ENCODE data around the gene POLR1A.
"Not testable (repeated sequence)": the region's sequence is repeated elsewhere in the genome, so short reads cannot be mapped to it uniquely, and the experiment has no call there.

Gene POLR1A

DNA sequence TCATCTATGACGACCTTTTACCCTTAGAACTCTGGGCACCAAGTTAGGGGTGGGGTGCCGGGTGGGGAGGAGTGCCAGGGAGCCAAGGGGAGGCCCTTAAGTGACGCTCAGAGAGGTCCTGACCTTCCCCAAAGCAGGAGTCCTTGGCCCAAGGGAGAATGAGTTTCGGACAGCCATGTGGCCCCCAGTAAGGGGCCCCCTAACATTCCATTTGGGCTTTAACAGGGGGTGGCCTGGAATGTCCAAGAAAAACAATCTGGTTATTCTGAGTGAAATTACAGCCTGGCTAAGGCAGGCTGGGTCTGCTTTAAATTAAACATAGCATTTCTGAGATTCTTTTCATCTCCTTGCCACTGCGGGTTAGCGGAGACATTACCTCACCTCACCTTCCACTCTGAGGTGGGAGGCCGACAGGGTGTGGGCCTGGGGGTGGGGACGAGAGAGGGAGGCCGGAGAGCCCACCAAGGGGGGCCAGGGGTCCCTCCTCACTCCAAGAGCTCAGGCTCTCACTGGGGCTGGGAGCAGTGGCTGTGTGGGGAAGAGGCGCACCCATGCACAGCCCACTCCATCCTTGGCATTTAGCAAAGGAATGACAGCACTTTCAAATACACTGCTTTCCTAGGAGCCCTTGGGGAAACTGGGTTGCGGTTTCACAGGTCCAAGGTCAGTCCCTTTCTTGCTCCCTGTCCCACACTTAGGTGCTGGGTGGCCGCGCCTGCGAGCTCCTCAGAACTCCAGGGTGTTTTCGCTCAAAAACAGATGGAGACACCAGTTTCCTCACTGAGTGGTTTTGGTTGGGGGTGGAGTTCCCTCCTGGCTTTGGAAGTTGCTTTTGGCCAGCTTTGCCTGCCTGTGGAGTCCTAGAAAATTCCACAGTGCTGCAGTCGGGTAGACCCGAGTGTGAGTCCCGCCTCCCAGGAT lies 107.4 kb downstream of the POLR1A start:
- DNase-seq (ENCODE audit: low read depth), result no peak

DNA sequence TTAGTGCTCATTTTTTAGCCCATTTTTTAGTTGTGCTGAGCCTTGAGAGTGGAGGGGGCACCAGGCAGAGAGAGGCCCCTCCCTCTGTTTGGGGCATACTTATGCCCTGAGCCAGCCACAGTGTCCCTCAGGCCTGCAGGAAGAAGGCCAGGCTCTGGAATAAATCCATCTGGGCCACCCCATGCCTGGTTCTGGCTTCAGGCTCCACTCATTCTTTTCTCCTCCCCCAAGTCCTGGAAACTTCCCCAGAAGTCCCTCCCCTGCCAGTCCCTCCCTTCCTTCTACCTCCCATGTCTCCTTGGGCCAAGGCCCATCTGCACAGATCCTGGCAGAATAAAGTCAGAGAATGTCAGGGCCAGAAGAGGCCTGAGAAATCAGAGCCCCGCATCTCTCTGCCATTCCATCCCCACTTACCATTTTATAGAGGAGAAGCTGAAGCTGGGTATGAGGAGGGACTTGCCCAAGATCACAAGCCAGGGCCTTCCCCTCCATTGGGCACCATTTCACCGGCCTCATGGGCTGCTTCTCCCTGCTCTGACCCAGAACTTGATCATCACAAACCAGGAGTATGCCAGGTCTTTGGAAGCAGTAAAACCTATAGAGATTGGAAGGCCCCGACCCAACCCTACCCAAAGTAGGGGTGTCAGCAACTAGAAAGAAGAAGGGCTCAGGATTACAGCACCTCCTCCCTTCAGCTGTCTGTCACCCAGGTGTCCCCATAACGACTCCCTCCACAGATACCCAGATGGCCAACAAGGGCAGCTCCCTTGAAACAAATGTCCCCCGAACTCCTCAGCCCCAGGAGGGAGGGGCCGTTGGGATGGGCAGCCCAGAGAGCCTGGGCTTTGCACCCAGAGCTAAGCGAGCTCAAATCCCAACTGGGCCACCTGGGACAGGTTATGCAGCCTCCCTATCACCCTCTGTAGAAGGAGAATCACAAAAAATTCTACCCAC lies 108.4 kb downstream of the POLR1A start:
- DNase-seq (ENCODE audit: low read depth), result no peak

DNA sequence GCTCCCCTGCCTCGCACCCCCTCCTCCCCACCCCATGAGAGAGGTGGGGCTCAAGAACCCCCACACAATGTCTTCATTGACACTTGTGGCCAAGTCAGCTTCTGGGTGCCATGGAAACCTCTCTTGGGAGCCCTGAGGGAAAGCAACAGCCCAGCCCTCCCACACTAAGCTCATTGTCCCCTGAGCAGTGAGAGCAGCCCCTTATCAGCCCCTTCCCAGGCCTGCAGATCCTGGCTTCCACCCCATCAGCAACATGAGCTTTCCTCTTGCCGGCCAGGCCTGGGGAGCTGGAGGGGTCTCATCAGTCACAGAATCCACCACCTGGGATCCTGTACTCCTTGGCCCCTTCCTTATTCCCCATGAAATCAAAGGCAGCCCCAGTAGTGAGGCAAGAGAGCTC lies 109.1 kb downstream of the POLR1A start:
- no peak for DNase-seq (ENCODE audit: low read depth)

DNA sequence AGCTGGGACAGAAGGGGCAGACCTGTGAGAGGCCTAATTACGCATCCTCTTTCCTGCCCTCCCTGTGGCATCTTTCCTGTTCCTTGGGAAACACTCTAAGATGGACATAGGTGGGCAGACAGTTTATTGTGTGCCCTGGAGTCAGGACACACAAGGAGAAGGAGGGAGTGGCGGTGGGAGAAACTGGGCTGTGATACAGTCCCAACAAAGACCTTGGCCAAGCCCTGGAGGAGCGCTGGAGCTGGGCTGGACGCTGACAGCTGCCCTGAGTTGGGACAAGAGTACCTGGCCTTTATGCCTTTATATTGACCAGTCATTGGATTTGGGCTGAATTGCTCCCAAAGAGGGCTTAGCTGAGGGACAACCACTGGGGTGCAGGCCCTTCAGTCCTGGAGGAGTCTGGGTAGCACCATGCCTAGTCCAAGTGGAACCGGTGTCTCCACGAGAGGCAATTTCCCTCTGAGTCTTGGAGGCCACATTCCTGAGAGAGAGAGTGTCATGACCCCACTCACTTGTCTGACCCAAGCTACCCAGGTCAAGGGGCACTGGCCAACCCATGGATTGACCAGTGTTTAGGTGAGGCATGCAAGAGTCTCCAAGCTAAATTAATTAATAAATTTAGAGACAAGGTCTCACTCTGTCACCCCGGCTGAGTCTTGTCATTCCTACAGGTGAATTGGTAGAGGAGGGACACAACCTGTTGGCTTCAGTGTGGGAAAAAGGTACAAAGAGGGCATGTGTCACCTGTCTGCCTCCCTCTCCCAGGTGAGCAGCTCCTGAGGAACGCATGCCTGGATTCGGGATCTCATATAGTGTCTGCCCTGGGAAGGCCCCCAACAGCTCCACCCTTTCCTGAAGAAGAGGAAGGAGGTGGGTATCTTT lies 109.8 kb downstream of the POLR1A start:
- no peak for DNase-seq (ENCODE audit: low read depth)

DNA sequence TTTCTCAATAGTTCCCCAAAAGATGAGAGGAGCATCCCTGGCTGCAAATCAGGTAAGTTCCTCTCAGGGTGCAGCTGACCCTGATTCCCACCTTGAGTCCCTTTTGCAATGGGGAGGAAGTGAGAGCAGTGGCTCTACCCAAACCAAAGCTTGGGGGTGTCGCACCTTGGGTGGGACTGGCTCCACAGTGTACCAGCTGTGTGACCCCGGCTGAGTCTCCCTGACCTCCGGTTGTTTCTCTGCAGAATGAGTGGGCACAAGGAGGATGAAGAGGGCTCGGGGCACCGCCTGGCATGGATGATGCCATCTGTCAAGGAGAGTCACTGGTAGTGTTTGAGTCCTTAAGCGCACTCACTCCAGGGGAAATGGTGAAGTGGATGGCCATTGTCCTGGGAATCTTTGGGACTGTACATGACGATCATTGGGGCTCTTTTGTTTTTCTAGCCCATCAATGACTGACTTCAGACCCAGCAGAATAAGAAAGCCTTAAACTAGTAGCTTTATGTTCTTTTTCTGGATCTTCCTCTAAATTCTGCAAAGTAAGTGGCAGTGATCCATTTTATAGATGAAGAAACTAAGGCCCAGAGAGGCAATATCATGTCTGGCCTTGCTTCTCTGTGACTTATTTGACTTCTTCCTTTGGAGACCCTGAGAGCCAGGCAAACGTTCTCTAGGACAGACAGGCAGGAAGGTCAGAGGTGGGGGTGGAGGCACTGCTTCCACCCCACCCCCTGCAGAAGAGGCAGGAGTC lies 110.6 kb downstream of the POLR1A start:
- DNase-seq (ENCODE audit: low read depth), result no peak

DNA sequence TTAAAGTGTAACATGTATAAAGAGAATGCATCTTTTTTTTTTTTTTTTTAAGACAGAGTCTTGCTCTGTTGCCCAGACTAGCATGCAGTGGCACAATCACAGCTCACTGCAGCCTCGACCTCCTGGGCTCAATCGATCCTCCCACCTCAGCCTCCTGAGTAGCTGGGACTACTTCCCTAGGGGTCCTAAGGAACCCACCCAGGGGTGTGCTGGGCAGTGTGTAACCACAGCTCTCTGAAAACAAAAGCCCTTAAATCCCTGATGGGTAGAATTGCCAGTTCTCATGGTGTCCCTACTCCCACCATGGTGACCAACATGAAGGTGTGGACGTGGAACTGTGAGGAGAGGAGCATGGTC lies 111.3 kb downstream of the POLR1A start:
- no peak for DNase-seq (ENCODE audit: low read depth)

DNA sequence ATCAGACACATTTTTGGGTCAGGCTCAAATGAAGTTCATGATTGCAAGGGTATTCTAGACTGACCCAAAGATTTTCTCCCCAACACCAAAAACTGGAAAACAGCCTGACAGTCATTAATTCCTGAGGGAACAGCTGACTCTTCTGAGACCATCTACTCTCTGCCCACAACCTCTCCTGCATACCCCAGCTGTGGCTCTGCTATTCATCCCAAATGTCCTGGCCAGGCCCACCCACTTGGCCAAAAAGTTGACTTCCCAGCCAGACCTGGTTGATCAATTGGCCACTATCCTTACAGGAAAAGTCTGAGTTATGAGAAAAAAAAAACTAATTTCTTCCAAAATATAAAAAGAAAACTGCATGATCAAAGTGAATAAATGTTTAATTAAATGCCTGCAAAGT lies 113.1 kb downstream of the POLR1A start:
- DNase-seq (ENCODE audit: low read depth), result no peak

DNA sequence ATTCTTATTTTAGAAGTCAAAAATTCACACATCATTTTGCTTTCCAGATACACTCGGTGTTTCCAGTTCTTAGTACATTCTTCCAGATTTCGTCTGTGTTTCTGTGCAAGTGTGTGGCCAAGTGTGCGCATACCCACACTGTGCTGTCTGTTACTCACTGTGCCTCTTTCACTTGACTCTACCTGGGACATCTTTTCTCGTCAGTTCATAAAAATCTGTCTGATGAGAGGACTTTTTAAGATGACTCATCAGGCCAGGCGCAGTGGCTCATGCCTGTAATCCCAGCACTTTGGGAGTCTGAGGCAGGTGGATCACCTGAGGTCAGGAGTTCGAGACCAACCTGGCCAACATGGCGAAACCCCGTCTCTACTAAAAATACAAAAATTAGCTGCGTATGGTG lies 113.6 kb downstream of the POLR1A start:
- DNase-seq (ENCODE audit: low read depth), result not testable (repeated sequence)

DNA sequence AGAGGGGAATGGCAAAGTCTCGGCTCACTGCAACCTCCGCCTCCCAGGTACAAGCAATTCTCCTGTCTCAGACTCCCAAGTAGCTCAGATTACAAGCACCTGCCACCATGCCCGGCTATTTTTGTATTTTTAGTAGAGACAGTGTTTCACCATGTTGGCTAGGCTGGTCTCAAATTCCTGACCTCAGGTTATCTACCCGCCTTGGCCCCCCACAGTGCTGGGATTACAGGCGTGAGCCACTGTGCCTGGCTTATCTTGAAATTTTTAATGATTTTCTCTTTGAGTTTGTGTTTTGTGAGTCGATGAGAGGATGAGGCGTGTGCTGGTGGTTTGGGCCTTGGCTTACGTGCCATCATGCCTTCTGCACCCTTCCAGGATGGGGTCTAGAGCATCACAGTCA lies 115.6 kb downstream of the POLR1A start:
- DNase-seq (ENCODE audit: low read depth), result no peak

DNA sequence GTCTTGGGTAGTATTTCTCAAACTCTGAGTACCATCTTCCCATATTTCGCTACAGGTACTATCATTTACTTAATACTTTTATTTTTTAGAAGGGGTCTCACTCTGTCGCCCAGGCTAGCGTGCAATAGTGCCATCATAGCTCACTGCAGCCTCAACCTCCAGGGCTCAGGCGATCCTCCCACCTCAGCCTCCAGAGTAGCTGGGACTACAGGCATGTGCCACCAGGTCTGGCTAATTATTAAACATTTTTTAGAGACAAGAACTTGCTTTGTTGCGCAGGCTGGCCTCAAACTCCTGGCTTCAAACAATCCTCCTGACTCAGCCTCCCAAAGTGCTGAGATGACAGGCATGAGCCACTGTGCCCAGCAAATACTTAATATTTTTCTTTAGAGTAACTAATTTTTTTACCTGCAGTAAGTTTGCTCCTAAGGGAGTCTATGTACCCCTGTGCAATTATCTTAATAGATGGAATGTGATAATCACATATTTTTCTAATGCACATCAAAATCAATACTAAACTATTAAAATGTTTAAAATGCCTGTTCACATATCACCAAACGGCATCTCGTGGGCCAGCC lies 116.3 kb downstream of the POLR1A start:
- DNase-seq (ENCODE audit: low read depth), result no peak

DNA sequence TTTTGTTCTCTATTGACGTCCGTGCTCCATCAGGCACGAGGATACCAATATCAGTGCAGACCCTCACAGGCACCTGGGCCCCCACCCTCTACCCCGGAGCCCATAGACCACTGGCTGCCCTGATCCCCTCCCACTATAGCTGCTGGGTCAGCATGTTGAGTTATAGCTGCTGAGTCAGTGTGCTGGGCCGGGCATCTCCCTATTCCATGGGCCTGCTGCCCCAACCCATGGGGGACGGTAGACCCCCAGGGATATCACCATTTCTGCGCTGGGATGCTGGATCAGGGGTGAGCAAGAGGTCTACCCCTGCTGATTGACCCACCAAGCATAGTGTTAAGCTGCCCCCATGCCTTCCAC lies 116.8 kb downstream of the POLR1A start:
- DNase-seq (ENCODE audit: low read depth), result no peak

DNA sequence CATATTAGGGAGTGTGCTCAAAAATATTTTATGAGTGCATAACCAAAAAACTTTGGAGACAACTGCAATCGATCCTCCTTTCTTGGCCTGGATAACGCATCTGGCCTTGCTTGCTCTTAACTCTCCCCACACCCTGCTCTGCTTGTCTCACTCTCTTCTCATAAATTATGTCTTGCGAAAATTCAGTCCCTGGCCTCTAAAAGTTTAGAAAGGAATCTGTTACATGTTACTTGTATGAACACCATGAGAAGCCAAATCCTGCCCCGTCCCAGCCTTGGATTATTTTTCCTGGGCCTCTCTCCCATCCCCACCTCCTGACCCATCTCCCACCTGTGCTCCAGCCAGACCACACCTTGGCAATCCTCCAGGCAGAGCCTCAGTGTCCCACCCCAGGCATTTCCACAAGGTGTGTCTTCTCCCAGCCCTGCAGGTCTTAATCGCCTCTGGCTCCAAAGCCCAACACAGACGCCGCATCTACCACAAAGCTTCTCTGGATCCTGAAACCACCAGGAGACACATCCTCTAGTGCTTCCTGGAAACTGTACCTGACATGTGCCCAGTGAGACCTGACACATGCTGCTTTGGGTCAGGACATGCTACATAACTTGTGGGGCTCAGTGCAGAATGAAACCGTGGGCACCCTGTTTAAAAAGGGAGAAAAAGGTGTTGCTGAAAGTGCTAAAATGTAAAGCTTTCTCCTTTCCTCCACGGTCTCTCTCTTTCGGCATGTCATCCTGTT lies 117.3 kb downstream of the POLR1A start:
- no peak for DNase-seq (ENCODE audit: low read depth)

DNA sequence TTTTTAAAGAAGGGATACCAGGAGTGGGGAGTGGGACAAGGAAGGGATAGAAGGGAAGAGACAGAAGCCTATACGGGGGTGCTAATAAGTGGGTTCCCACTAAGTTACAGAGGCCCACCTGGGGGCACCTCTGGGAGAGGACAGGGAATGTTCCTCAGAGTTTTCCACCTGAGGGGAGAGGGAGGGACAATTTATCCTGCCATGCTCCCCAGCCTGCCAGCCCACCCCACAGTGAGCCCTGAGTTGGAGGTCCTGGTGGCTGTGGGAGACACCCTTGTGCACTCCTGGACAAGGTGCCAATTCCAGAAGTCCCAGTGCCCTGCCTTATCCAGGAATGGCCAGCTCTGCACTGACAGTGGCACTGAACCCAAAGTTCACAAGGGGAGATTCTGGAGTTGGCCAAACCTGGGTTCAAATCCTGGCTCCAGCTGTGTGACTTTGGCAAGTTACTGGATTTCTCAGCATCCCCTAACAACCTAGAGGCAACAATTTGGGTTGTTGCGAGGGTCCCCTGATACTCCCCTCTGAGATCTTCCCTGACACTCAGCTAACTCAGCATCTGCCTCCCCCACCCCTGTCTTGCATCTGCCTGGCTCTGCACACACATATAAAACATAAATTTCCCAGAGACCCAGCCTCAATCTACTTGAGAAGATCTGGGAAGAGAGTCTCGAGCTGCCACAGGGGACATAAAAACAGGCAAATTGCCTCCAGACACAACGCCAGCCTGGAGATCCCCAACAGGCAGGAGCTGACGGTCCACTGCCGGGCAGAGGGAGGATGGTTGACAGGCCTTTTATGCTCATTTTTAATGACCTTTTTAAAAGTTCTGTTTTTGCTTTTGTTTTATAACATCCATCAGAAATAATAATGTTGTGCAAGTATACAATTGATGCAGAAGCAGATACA lies 118.2 kb downstream of the POLR1A start:
- no peak for DNase-seq (ENCODE audit: low read depth)

DNA sequence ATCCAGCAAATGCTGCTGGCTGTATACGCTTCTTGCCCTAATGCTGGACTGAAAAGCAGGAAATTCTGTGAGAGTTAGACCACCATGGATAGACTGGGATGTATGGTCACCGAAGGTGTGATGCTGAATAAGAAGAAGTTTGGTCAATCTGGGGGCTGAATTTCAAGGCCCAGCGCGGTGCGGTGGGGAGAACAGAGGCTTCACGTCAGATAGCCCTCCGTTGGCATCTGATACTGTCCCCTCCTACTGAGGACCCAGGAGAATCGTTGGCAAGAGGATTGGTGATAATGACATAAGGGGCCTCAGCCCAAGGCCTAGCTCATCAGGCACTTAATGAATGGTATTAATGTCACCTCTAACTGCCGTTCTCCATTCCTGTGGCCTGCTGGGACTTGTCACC lies 119.6 kb downstream of the POLR1A start:
- DNase-seq (ENCODE audit: low read depth), result no peak

DNA sequence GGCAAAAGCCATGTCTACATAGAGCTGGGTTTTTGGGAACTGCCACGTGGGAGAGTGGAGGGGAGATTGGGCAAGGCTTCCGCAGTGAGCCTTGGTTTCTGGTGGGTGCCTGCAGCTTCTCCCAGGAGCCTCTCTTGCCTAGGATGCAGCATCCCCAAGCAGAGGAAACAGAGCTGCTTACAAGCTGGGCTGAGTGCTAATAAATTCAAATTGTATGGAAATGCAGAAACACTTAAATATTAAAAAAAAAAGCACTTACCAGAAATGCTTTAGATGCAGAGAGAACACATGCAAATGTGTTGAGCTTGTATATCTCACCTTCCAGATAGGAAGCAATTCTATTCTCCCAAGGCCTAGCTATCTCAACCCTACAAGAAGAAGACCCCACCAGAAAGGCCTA lies 120.9 kb downstream of the POLR1A start:
- no peak for DNase-seq (ENCODE audit: low read depth)

DNA sequence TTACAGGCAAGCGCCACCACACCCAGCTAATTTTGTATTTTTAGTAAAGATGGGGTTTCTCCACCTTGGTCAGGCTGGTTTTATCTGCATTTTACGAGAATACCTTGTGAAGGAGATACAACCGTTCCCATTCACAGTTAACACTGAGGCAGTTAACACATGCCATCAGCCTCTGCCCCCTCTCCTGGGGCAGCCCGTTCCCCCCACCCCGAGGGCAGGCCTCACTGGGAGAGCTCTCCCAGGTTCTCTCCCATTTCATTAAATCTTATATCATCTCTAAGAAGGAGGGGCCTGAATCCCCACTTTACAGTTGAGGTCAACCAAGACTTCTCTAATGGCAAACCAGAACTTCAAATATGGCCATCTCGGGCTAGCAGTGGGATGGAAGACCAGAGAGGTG lies 121.9 kb downstream of the POLR1A start:
- DNase-seq (ENCODE audit: low read depth), result no peak

DNA sequence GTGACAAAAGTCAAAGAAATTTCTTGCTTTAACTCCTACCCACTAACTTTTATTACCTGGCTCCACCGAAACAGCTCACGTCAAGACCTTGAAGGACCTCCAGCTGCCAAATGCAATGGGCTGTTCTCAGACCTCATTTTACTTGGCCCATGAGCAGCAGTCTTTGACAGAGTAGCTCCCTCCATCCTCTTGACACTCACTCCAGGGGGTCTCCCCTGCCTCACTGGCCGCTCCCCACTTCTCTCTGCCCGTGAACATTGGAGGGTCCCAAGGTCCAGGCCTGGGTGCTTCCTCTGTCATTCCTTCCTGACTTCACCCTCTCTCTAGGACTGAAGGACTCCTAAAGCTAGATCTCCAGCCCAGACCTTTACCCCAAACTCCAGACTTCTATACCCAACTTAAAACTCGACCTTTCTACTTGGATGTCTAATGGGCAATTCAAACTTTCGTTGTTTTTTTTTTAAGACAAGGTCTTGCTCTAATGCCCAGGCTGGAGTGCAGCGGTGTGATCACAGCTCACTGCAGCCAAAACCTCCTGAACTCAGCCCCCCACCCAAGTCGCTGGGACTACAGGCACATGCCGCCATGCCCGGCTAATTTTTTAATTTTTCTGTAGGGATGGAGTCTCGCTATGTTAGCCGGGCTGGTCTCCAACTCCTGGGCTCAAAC lies 124.0 kb downstream of the POLR1A start:
- DNase-seq (ENCODE audit: low read depth), result no peak

DNA sequence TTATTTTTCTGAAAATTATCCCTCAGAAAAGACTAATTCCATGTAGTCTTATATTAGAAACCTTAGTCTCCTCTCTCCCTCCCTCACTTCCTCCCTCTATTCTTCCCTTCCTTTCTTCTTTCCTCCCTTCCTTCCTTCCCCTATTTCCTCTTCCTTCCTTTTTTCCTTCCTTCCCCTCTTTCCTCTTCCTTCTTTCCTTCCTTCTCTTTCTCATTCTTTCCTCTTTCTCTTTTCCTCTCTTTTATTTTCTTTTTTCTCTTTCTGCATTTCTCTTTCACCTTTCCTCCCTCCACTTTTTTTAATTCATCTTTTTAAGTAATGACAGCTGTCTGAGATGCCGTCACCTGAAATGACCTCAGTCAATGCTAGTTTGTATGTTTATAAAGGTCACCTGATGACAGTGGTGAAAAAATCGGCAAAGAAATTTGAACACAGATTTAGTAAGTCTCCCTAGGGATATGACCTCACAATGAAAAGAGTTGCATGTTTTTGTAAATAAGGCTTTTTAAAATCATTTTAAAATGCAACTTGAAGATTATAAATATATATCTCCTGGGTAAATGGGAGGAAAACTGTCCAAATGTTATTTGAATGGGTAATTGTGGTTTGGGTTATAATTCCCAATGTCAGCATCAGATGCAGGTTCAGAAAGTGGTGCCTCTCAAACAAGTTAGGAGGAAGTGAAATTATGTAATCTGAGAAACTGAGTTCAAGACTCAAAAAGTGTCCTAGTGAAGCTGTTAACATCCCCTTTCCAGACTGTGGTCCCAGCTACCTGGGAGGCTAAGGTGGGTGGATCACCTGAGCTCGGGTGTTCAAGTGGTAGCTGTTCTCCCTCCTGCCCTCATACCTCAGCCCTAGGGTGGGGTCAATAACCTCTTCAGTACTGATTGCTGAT lies 126.6 kb downstream of the POLR1A start:
- no peak for DNase-seq (ENCODE audit: low read depth)
